ENCODE measurements around the gene MEI1. TPM values are rescaled to one million over a fixed set of nuclear protein-coding genes. Genes with fewer than 3 reads are reported as not detected.

Gene MEI1
- total and polyA plus RNA-seq, 3 donors from 2014 or later = 43.5 to 103 (median 47.6) TPM

- H3K27me3 ChIP-seq = no peaks in the 10 kb centered on the region
- no peaks in the 10 kb centered on the region for H3K9me3 ChIP-seq
- intact Hi-C loops (cut with DNase I; ENCODE audit: low total_unique reads) = no loop called here
- 11 to 37% methylated on average over 4 to 29 of the region's 38 CpGs for WGBS, 2 donors
- H3K36me3 ChIP-seq (ENCODE audit: low read depth, missing control alignments) = no peaks in the 10 kb centered on the region
- DNase-seq = peak; percentile 53
- H3K4me1 ChIP-seq = peaks cover 15% of the 10 kb centered on the region
- peak overlapping the region; percentile 82 to 83 for H3K4me3 ChIP-seq
- peak overlapping the region; percentile 63 to 89 for H3K27ac ChIP-seq
- TF ChIP-seq POLR2A (IDR thresholded peaks at IDR 0.05) (no peak), CTCF (IDR thresholded peaks at IDR 0.05) (no peak)
These were observed 100.4 kb downstream of the MEI1 start for GRCh38 chr22:41799486-41800347.

- H3K36me3 ChIP-seq (ENCODE audit: low read depth, missing control alignments) = no peaks in the 10 kb centered on the region
- peak within 1 kb of the TSS; percentile 82 to 83 for H3K4me3 ChIP-seq
- intact Hi-C loops (cut with DNase I; ENCODE audit: low total_unique reads) = no loop called here
- no peaks in the 10 kb centered on the region for H3K9me3 ChIP-seq
- WGBS, 2 donors = 0 to 4% methylated on average over 5 to 50 of the region's 52 CpGs
- no peaks in the 10 kb centered on the region for H3K27me3 ChIP-seq
- peak within 1 kb of the TSS; percentile 63 to 89 for H3K27ac ChIP-seq
- peaks cover 15% of the 10 kb centered on the region for H3K4me1 ChIP-seq
- DNase-seq = peak; percentile 92
- TF ChIP-seq CTCF (IDR thresholded peaks at IDR 0.05) = no peak
- no peak for TF ChIP-seq POLR2A (IDR thresholded peaks at IDR 0.05)
These were observed 101.2 kb downstream of the MEI1 start, which contains the start of gene CCDC134 for GRCh38 chr22:41800348-41801146. Gene CCDC134, plus strand, starts transcription at chr22:41800679. Its CDS starts 8,212 bp downstream, at chr22:41808891.

GRCh38 chr22:41801147-41801819 lies 102.0 kb downstream of the MEI1 start:
- intact Hi-C loops (cut with DNase I; ENCODE audit: low total_unique reads) = no loop called here
- H3K27ac ChIP-seq = peak overlapping the region; percentile 63 to 89
- H3K36me3 ChIP-seq (ENCODE audit: low read depth, missing control alignments) = no peaks in the 10 kb centered on the region
- no peak for DNase-seq
- H3K27me3 ChIP-seq = no peaks in the 10 kb centered on the region
- H3K9me3 ChIP-seq = no peaks in the 10 kb centered on the region
- TF ChIP-seq CTCF (IDR thresholded peaks at IDR 0.05) (no peak), POLR2A (IDR thresholded peaks at IDR 0.05) (no peak)
- peak overlapping the region; percentile 82 to 83 for H3K4me3 ChIP-seq
- peaks cover 15% of the 10 kb centered on the region for H3K4me1 ChIP-seq
- WGBS, 2 donors = 25 to 30% methylated on average over 4 of the region's 4 CpGs

GRCh38 chr22:41801886-41802285 lies 102.6 kb downstream of the MEI1 start:
- Histone ChIP-seq H3K27me3 (no peaks in the 10 kb centered on the region), H3K27ac (no peak overlapping the region), H3K9me3 (no peaks in the 10 kb centered on the region), H3K36me3 (ENCODE audit: low read depth, missing control alignments) (no peaks in the 10 kb centered on the region), H3K4me3 (no peak overlapping the region), H3K4me1 (peaks cover 15% of the 10 kb centered on the region)
- intact Hi-C loops (cut with DNase I; ENCODE audit: low total_unique reads) = no loop called here
- TF ChIP-seq CTCF (IDR thresholded peaks at IDR 0.05) (no peak), POLR2A (IDR thresholded peaks at IDR 0.05) (no peak)
- DNase-seq = no peak
- 44 to 73% methylated on average over 2 of the region's 2 CpGs for WGBS, 2 donors

All from testis (tissue), 3 donors.